ENCODE data around the gene ZNF608. TPM values are rescaled to one million over a fixed set of nuclear protein-coding genes. Genes with fewer than 3 reads are reported as not detected.

The ZNF608 gene
- total and polyA plus RNA-seq, 8 donors: 5.5 to 386 (median 22.9) TPM

DNA sequence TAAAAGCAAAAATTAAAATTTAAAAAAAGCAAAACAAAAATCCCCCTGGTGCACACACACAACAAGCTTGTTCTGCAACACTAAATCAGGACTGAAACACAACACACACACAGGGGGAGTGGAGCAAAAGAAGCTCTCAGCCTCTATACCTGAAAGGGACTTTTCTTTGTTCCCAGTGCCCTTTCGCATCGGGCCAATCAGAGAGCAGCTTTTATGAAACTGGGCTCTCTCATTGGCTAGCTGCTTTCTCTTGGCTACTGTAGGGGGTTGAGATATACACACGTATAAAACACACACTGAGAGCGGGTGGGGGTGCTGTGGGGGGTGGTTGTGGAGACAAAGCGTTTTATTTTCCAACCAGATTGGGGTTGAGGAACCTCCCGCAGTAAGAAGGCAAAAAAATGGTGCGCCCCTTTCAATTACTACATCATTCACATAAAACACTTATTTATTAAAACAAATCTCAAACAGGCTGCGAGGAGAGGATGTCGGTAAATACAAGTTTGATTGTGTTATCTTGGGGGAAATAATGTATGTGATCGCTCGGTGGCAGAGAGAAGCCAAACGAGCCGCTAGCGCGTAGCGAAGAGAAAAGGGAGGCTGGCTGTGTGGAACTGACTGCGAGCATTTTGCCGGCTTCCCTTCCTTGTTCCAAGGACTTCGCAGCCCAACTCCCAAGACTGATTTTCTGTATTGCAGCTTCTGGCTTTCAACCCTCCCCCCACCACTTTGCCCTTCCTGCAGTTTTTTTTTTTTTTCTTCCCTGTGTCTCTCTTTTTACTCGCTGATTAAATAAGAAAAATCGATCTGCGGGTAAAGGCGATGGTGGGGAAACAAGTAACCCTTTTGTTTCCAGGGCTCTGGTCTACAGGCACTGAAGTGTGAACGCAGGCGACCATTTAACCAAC lies 2.5 kb upstream of the ZNF608 start:
- H3K9me3 ChIP-seq: no peaks in the 10 kb centered on the region
- peaks cover 0 to 26% (median 14%) of the 10 kb centered on the region in 4 donors for H3K4me1 ChIP-seq
- peak overlapping the region; percentile 90 to 97 (median 93) for H3K27ac ChIP-seq
- H3K36me3 ChIP-seq: no peaks in the 10 kb centered on the region
- H3K27me3 ChIP-seq: peaks cover 0 to 5% (median 0%) of the 10 kb centered on the region in 3 donors
- DNase-seq: peak; percentile 80 to 97
- WGBS, 5 donors: 3 to 8% (median 5%) methylated on average over 25 of the region's 25 CpGs
- intact Hi-C loops (cut with DNase I; ENCODE audit: low total_unique reads): no loop called here
- peak overlapping the region; percentile 58 to 70 (median 63) for H3K4me3 ChIP-seq
- TF ChIP-seq POLR2A (IDR thresholded peaks at IDR 0.05) (peak in 1 of 4 donors; percentile 64), POLR2AphosphoS5 (IDR thresholded peaks at IDR 0.05) (peak in 2 of 3 donors; percentile 80 to 84), CTCF (IDR thresholded peaks at IDR 0.05) (no peak), EP300 (IDR thresholded peaks at IDR 0.05) (no peak)

- Histone ChIP-seq H3K36me3 (no peaks in the 10 kb centered on the region), H3K4me1 (peaks cover 0 to 33% (median 17%) of the 10 kb centered on the region in 4 donors), H3K27me3 (peaks cover 0 to 5% (median 0%) of the 10 kb centered on the region in 3 donors), H3K27ac (peak overlapping the region; percentile 91 to 97 (median 93)), H3K4me3 (peak overlapping the region; percentile 58 to 70 (median 63)), H3K9me3 (no peaks in the 10 kb centered on the region)
- 0 to 2% (median 1%) methylated on average over 17 of the region's 17 CpGs for WGBS, 5 donors
- intact Hi-C loops (cut with DNase I; ENCODE audit: low total_unique reads): no loop called here
- TF ChIP-seq CTCF (IDR thresholded peaks at IDR 0.05): no peak
- no peak for TF ChIP-seq POLR2AphosphoS5 (IDR thresholded peaks at IDR 0.05)
- no peak for TF ChIP-seq EP300 (IDR thresholded peaks at IDR 0.05)
- TF ChIP-seq POLR2A (IDR thresholded peaks at IDR 0.05): no peak
- DNase-seq: peak in 1 of 2 donors; percentile 69
Measured at GRCh38 chr5:124747791-124748686, 1.6 kb upstream of the ZNF608 start.

- WGBS, 5 donors: 0 to 1% (median 1%) methylated on average over 32 of the region's 32 CpGs
- intact Hi-C loops (cut with DNase I; ENCODE audit: low total_unique reads): no loop called here
- Histone ChIP-seq H3K4me1 (peaks cover 5 to 42% (median 21%) of the 10 kb centered on the region in 4 donors), H3K4me3 (peak overlapping the region; percentile 58 to 70 (median 63)), H3K27me3 (peaks cover 0 to 5% (median 0%) of the 10 kb centered on the region in 3 donors), H3K9me3 (no peaks in the 10 kb centered on the region), H3K36me3 (no peaks in the 10 kb centered on the region), H3K27ac (peak overlapping the region; percentile 91 to 97 (median 93))
- TF ChIP-seq EP300 (IDR thresholded peaks at IDR 0.05): no peak
- TF ChIP-seq CTCF (IDR thresholded peaks at IDR 0.05): no peak
- TF ChIP-seq POLR2A (IDR thresholded peaks at IDR 0.05): no peak
- TF ChIP-seq POLR2AphosphoS5 (IDR thresholded peaks at IDR 0.05): peak; percentile 54 to 80 (median 73)
- peak; percentile 79 to 97 for DNase-seq
Measured at GRCh38 chr5:124746916-124747790, 714 bp upstream of the ZNF608 start.
